GM12865 (cell line): ENCODE measurements around the gene HMGXB3.

Experiments used
- DNase-seq: peaks from one replicate; pipeline ENCODE4 v3.0.0; 2010; ENCODE audit warnings: low read depth
- H3K4me3 ChIP-seq: 2 replicates; pipeline ENCODE4 v1.5.1; 2011; ENCODE audit warnings: mild to moderate bottlenecking, low read depth, low read length, control low read depth
- TF ChIP-seq, protein P1 (sequence below): IDR thresholded peaks from 2 replicates; pipeline ENCODE4 v1.5.1; 2011; ENCODE audit warnings: low read length, control low read depth, low read depth, inconsistent platforms; ENCODE audit not compliant: insufficient read depth; ENCODE audit errors: missing control alignments

The HMGXB3 gene

DNA sequence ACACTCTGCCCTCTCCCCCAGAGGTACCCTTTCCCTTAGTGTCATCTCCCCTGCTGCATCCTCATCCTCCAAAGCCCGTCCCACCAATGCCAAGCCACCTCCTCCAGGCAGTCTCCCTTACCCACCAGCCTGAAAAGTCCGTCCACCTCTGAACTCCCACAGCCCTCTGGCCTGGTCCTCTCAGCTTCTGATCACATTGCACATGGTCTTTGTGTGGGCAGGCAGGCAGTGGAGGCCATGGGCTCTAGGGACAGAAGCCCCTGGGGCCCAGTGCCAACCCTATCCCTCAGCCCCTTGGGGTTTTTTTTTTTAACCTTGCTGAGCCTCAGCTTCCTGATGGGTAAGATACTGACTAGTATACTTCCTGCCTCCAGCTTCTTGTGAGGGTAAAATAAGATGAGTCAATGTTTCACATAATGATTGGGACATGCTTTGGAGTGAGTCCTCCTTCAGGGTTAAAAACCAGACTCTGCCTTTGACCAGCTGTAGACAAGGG, 66.4 kb downstream of the HMGXB3 start:
- peak; percentile 28 for DNase-seq
- no peak overlapping the region for H3K4me3 ChIP-seq
- TF ChIP-seq, protein P1, sequence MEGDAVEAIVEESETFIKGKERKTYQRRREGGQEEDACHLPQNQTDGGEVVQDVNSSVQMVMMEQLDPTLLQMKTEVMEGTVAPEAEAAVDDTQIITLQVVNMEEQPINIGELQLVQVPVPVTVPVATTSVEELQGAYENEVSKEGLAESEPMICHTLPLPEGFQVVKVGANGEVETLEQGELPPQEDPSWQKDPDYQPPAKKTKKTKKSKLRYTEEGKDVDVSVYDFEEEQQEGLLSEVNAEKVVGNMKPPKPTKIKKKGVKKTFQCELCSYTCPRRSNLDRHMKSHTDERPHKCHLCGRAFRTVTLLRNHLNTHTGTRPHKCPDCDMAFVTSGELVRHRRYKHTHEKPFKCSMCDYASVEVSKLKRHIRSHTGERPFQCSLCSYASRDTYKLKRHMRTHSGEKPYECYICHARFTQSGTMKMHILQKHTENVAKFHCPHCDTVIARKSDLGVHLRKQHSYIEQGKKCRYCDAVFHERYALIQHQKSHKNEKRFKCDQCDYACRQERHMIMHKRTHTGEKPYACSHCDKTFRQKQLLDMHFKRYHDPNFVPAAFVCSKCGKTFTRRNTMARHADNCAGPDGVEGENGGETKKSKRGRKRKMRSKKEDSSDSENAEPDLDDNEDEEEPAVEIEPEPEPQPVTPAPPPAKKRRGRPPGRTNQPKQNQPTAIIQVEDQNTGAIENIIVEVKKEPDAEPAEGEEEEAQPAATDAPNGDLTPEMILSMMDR: no peak

DNA sequence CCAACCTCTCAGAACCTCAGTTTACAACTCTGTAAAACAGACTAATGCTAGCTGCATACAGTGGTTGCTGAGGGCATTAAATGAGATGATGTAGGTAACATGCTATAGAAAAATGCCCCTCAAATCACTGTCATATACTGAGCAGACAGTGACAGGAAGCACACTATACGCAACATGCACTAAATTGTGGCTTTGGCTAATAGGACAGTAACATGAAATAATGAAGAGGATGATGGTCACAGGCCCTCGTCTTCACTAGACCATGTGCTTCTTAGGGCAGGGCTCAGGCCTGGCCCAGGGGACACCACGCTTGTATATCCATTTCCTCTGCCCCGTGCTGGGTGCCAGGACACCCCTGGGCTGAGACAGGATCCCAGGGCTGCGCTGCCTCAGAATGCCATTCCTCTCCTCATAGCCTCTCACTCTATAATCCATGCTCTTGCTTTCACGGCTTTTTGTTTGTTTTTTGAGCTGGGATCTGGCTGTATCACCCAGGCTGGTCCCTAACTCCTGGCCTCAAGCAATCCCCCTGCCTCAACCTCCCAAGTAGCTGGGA, 66.9 kb downstream of the HMGXB3 start:
- no peak overlapping the region for H3K4me3 ChIP-seq
- DNase-seq: no peak
- TF ChIP-seq, protein P1: no peak

DNA sequence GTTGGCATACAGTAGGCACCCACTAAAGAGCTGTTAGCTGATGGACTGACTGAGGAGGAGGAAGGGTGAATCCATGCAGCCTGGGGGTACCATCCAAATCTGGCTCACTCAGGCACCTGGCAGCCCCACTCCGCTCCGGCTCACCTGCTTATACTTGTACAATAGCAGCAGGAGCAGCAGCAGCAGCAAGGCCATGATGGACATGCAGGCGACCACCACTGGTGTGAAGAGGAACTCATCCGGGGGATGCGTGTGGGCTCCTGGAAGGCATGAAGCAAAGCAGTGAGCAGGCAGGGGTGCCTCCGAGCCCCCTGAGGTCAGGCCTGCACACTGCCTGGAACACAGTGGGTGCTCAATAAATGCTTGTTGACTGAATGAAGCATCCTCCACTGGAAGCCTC, 67.5 kb downstream of the HMGXB3 start:
- TF ChIP-seq, protein P1: no peak
- H3K4me3 ChIP-seq: no peak overlapping the region

DNA sequence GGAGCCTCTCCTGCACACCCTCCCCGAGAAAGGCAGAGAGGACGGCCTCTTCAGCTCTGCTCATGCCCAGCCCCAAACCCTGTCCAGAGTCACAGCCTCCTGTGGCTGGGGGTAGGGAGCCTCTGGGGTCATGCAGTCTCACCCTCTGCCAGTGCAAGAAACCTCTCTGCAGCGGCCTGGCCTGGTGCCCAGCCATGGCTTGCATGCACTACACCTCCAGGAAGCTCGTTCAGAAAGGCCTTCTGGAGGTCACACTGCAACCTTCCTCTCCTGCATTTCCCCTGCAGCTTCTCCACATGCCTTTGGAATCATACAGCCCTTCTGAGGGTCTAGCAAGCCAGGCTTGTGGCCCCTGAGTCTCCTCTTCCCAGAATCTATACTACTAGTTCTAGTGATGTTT, 67.9 kb downstream of the HMGXB3 start:
- TF ChIP-seq, protein P1: no peak
- DNase-seq: no peak

More for the DNA sequence above, 67.5 kb downstream of the HMGXB3 start:
- no peak for DNase-seq

DNA sequence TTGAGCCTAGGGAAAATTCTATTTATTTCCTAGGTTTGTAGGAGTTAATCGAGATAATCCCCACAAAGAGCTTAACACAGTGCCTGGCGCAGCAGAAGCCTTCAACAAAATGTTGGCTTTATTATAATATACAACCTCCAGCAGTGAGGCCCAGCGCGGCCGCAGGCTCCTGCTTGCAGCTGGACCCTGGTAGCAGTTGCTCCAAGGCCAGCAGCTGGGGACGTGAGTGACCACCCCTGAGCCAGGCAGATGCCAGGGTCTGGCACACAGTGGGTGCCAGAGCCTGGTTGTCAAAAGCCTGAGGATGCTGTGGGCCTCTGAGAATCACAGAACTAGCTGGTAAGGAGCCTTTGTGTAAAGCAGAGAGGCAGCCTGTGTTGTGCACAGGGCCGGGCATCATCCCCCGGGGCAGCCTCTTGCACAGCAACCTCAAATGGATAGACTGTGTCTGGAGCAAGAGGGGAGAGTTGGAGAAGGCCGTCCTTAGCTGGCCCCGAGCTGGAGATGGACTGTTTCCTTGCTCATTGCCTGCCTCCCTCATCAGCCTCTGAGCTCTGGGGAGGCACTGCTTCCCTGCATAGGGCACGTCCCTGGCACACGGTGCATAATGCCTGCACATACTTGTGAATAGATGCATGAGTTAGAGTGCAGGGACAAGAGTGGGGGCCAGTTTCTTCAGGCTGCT, 68.6 kb downstream of the HMGXB3 start:
- H3K4me3 ChIP-seq: no peak overlapping the region
- TF ChIP-seq, protein P1: no peak
- no peak for DNase-seq

More for the DNA sequence above, 67.9 kb downstream of the HMGXB3 start:
- no peak overlapping the region for H3K4me3 ChIP-seq

DNA sequence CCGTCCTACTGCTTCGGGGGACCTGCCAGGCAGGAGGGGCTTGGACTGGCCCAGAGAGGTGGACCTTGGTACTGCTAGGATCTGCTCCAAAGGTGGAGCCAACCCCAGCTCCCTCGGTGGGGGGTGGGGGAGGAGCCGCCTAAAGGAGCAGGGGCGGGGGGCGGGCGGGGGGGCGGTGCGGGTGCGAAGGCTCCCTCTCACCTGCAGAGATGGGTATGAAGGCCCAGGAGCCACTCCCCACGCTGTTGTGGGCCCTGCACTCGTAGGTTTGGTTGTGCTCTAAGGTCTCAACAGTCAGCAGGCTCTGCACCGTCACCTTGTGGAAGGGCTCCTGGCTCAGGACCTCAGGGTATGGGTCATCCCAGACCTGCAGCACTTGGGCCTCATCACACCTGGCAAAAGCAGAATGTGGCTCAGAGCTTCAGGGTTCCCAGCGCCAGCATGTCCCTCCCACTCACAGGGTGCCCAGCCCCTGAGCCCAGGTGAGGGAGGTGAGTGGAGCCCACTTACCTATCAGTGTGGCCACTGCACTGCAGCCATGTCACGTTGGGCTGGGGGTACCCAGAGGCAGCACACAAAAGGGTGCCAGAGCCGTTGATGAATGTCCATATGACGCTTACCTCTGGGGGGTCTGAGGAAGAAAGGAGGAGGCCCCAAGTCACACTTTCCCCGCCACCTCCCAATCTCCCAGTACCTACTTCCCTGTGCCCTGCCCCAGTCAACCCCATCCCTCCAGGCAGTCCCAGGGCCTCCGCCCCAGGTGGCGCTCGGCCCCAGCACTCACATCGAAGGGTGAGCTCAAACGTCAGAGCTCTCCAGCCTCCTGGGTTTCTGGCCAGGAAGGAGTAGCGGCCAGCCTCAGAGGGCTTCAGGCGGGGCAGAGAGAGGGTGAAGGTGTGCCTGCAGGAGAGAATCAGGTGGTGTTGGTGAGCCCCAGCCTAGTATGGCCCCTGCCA, 69.4 kb downstream of the HMGXB3 start:
- DNase-seq: no peak
- TF ChIP-seq, protein P1: no peak

More for the DNA sequence above, 69.4 kb downstream of the HMGXB3 start:
- H3K4me3 ChIP-seq: no peak overlapping the region
